Cardiac muscle cell (in vitro differentiated cells and primary cell): ENCODE data around the gene HOXB1. TPM values are rescaled to one million over a fixed set of nuclear protein-coding genes. Genes with fewer than 3 reads are reported as not detected.
A peak's percentile ranks its signal among the peaks of the same experiment; 100 is the strongest.

ENCODE experiments used
- DNase-seq, 2 donors: peaks; one replicate each; pipeline versions ENCODE4 v3.0.0 to v3.0.0-alpha.2; 2010 to 2017; ENCODE audit warnings: low read depth in 1 of 2, low spot score in 1 of 2
- H3K27ac ChIP-seq: fragments of 200-600 bp; sonication (generic); 2 replicates; pipeline ENCODE4 v1.5.1; 2016
- H3K27me3 ChIP-seq: fragments of 200-600 bp; sonication (generic); 2 replicates; pipeline ENCODE4 v1.6.0; 2016; ENCODE audit warnings: control low read depth
- H3K36me3 ChIP-seq: fragments of 200-600 bp; sonication (generic); 2 replicates; pipeline ENCODE4 v1.5.1; 2016; ENCODE audit warnings: control low read depth
- H3K4me1 ChIP-seq: fragments of 200-600 bp; sonication (generic); 2 replicates; pipeline ENCODE4 v1.8.1; 2017; ENCODE audit warnings: low read depth, mild to moderate bottlenecking, mixed run types
- H3K4me3 ChIP-seq: fragments of 200-600 bp; sonication (generic); 2 replicates; pipeline ENCODE4 v1.5.1; 2016; ENCODE audit warnings: mild to moderate bottlenecking
- H3K9me3 ChIP-seq: fragments of 200-600 bp; sonication (generic); 2 replicates; pipeline ENCODE4 v1.5.1; 2017; ENCODE audit warnings: low read depth, mild to moderate bottlenecking, control low read depth
- CTCF ChIP-seq: IDR thresholded peaks from 2 replicates; pipeline ENCODE4 v1.5.1; 2012; ENCODE audit warnings: low read depth, mild to moderate bottlenecking, low read length
- polyA plus RNA-seq: library from polyadenylated mRNA; unstranded; fragments of >200 nt; fragmentation: Nextera tagmentation; extraction: Ambion mirVana; gene quantifications from 2 replicates; pipeline ENCODE4 v1.2.1, GENCODE V29; 2016
- total RNA-seq: library from RNA; depleted of rRNA; stranded (reverse); fragments of >200 nt; gene quantifications from 2 replicates; pipeline ENCODE4 v1.2.3, GENCODE V29; 2016

Gene HOXB1
- total and polyA plus RNA-seq, 2 experiments from 2014 or later: 6.6 to 9.1 TPM

GRCh38 chr17:48561884-48562810 lies 31.3 kb upstream of the HOXB1 start:
- H3K27ac ChIP-seq: no peak overlapping the region
- H3K27me3 ChIP-seq: peaks cover 100% of the 10 kb centered on the region
- H3K4me3 ChIP-seq: no peak overlapping the region
- no peak for DNase-seq
- peak; percentile 26 for TF ChIP-seq CTCF
- no peaks in the 10 kb centered on the region for H3K9me3 ChIP-seq
- peaks cover 42% of the 10 kb centered on the region for H3K4me1 ChIP-seq
- no peaks in the 10 kb centered on the region for H3K36me3 ChIP-seq

GRCh38 chr17:48559840-48560817 lies 29.3 kb upstream of the HOXB1 start:
- H3K9me3 ChIP-seq: no peaks in the 10 kb centered on the region
- no peak for DNase-seq
- H3K4me3 ChIP-seq: no peak overlapping the region

GRCh38 chr17:48559122-48559839 lies 28.5 kb upstream of the HOXB1 start:
- Histone ChIP-seq H3K27ac (no peak overlapping the region), H3K36me3 (no peaks in the 10 kb centered on the region), H3K4me1 (peaks cover 43% of the 10 kb centered on the region), H3K4me3 (no peak overlapping the region), H3K9me3 (no peaks in the 10 kb centered on the region), H3K27me3 (peaks cover 88% of the 10 kb centered on the region)
- no peak for DNase-seq
- TF ChIP-seq CTCF: no peak

More at GRCh38 chr17:48559840-48560817, 29.3 kb upstream of the HOXB1 start:
- Histone ChIP-seq H3K36me3 (no peaks in the 10 kb centered on the region), H3K27ac (no peak overlapping the region), H3K27me3 (peaks cover 88% of the 10 kb centered on the region), H3K4me1 (peaks cover 51% of the 10 kb centered on the region)
- TF ChIP-seq CTCF: no peak

GRCh38 chr17:48558831-48559121 lies 28.0 kb upstream of the HOXB1 start:
- H3K36me3 ChIP-seq: no peaks in the 10 kb centered on the region
- H3K27ac ChIP-seq: no peak overlapping the region
- H3K27me3 ChIP-seq: peaks cover 86% of the 10 kb centered on the region
- H3K4me3 ChIP-seq: no peak overlapping the region
- no peak for TF ChIP-seq CTCF
- H3K4me1 ChIP-seq: peaks cover 48% of the 10 kb centered on the region
- H3K9me3 ChIP-seq: no peaks in the 10 kb centered on the region
- DNase-seq: no peak
